ENCODE data around the gene ABCG4. TPM values are rescaled to one million over a fixed set of nuclear protein-coding genes. Genes with fewer than 3 reads are reported as not detected.
"Not testable (repeated sequence)": the region's sequence is repeated elsewhere in the genome, so short reads cannot be mapped to it uniquely, and the experiment has no call there.

Gene ABCG4
- polyA plus RNA-seq, 1 donor from 2014 or later = 1.5 TPM

DNA sequence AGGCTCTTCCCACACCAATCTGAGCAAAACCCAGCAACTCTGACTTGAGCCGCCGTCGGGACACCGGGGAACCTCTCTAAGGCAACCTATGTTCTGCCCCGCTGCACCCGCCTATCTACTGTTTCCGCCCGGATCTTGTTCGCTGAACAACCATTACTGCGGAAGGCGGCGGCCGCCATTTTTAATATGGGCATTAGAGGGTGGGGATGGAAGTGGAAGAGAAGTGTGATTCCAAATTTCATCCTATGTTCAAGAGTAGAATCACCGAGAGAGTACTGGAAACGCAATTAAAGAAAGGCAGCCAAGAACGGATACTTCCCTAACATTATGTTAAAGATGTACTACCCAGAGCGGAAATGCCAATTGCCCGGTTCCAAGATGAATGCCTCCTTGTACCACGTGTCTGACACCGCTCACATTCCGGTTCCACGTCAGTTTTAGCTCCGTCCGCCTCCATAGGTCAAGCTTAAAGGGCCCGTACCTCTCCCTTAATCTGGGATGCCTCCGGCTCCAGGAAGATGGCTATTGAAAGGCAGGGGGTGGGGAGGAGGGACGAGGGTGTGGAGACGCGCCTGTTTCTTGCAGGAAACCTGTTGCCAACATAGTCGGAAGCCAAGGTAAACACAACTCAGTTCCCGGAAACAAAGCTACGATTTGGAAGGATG, 47.0 kb upstream of the ABCG4 start, which contains the start of gene DPAGT1:
DPAGT1 (minus strand) TSS at position 95 of the 665 bp plus-strand sequence. CDS start 198 bp downstream, outside the sequence.
- H4K20me1 ChIP-seq (ENCODE audit: insufficient read depth) = no peaks in the 10 kb centered on the region
- peak within 1 kb of the TSS; percentile 88 for H3K4me2 ChIP-seq (ENCODE audit: low read length)
- H3K4me3 ChIP-seq (ENCODE audit: low read length) = peak within 1 kb of the TSS; percentile 82
- no peaks in the 10 kb centered on the region for H3K36me3 ChIP-seq (ENCODE audit: insufficient read depth, low read length)
- TF ChIP-seq, protein P1, sequence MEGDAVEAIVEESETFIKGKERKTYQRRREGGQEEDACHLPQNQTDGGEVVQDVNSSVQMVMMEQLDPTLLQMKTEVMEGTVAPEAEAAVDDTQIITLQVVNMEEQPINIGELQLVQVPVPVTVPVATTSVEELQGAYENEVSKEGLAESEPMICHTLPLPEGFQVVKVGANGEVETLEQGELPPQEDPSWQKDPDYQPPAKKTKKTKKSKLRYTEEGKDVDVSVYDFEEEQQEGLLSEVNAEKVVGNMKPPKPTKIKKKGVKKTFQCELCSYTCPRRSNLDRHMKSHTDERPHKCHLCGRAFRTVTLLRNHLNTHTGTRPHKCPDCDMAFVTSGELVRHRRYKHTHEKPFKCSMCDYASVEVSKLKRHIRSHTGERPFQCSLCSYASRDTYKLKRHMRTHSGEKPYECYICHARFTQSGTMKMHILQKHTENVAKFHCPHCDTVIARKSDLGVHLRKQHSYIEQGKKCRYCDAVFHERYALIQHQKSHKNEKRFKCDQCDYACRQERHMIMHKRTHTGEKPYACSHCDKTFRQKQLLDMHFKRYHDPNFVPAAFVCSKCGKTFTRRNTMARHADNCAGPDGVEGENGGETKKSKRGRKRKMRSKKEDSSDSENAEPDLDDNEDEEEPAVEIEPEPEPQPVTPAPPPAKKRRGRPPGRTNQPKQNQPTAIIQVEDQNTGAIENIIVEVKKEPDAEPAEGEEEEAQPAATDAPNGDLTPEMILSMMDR (IDR thresholded peaks at IDR 0.05; ENCODE audit: poor library complexity, severe bottlenecking) = no peak
- TF ChIP-seq TAF1 (IDR thresholded peaks at IDR 0.05; ENCODE audit: low read depth) (peak; percentile 55), EP300 (conservative IDR thresholded peaks at IDR 0.05; ENCODE audit: poor library complexity, severe bottlenecking) (peak; percentile 53), MXI1 (conservative IDR thresholded peaks at IDR 0.05; ENCODE audit: poor library complexity, severe bottlenecking) (peak; percentile 97), POLR2AphosphoS5 (IDR thresholded peaks at IDR 0.05) (peak; percentile 26), EZH2 (IDR thresholded peaks at IDR 0.05; ENCODE audit: borderline replicate concordance, insufficient read depth, low read length, poor library complexity, severe bottlenecking) (no peak)
- TF ChIP-seq, protein P2, sequence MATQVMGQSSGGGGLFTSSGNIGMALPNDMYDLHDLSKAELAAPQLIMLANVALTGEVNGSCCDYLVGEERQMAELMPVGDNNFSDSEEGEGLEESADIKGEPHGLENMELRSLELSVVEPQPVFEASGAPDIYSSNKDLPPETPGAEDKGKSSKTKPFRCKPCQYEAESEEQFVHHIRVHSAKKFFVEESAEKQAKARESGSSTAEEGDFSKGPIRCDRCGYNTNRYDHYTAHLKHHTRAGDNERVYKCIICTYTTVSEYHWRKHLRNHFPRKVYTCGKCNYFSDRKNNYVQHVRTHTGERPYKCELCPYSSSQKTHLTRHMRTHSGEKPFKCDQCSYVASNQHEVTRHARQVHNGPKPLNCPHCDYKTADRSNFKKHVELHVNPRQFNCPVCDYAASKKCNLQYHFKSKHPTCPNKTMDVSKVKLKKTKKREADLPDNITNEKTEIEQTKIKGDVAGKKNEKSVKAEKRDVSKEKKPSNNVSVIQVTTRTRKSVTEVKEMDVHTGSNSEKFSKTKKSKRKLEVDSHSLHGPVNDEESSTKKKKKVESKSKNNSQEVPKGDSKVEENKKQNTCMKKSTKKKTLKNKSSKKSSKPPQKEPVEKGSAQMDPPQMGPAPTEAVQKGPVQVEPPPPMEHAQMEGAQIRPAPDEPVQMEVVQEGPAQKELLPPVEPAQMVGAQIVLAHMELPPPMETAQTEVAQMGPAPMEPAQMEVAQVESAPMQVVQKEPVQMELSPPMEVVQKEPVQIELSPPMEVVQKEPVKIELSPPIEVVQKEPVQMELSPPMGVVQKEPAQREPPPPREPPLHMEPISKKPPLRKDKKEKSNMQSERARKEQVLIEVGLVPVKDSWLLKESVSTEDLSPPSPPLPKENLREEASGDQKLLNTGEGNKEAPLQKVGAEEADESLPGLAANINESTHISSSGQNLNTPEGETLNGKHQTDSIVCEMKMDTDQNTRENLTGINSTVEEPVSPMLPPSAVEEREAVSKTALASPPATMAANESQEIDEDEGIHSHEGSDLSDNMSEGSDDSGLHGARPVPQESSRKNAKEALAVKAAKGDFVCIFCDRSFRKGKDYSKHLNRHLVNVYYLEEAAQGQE (IDR thresholded peaks at IDR 0.05; ENCODE audit: borderline replicate concordance) = peak; percentile 24
- H3K27me3 ChIP-seq (ENCODE audit: insufficient read depth, low read depth, low read length) = no peaks in the 10 kb centered on the region
- H3K27ac ChIP-seq (ENCODE audit: low read length) = peak within 1 kb of the TSS; percentile 90
- H2AFZ ChIP-seq (ENCODE audit: low read depth, low read length) = peak within 1 kb of the TSS; percentile 77
- no peaks in the 10 kb centered on the region for H3K79me2 ChIP-seq (replicated peaks; ENCODE audit: insufficient read depth, low read length)
- no peaks in the 10 kb centered on the region for H3F3A ChIP-seq (ENCODE audit: insufficient read depth, low read length, poor library complexity, severe bottlenecking)
- no peaks in the 10 kb centered on the region for H3K9me2 ChIP-seq (ENCODE audit: insufficient read depth, low read length)
- H3K9me3 ChIP-seq (ENCODE audit: low read length) = no peaks in the 10 kb centered on the region
- peak within 1 kb of the TSS; percentile 75 for H3K9ac ChIP-seq (ENCODE audit: low read length)

DNA sequence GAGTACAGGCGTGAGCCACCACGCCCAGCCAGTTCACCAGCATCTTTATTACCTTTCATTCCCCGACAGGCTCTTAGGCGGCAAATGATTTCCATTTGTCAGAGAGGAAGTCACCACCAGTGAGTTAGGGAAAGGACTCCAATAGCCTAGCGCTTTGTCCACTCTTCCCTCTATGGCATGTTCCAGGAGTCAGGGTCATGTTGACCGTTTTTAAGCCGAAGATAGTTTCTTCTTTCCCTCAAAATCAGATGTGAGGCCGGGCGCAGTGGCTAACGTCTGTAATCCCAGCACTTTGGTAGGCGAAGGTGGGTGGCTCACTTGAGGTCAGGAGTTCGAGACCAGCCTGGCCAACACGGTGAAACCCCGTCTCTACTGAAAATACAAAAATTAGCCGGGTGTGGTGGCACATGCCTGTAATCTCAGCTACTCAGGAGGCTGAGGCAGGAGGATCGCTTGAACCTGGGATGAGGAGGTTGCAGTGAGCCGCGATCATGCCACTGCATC, 45.6 kb upstream of the ABCG4 start:
- not testable (repeated sequence) for H3K27me3 ChIP-seq (ENCODE audit: insufficient read depth, low read depth, low read length); H3K4me2 ChIP-seq (ENCODE audit: low read length); H3K79me2 ChIP-seq (replicated peaks; ENCODE audit: insufficient read depth, low read length); H2AFZ ChIP-seq (ENCODE audit: low read depth, low read length); H4K20me1 ChIP-seq (ENCODE audit: insufficient read depth); H3K9me3 ChIP-seq (ENCODE audit: low read length); H3K9me2 ChIP-seq (ENCODE audit: insufficient read depth, low read length); H3F3A ChIP-seq (ENCODE audit: insufficient read depth, low read length, poor library complexity, severe bottlenecking); H3K36me3 ChIP-seq (ENCODE audit: insufficient read depth, low read length)
- H3K27ac ChIP-seq (ENCODE audit: low read length) = peak overlapping the region; percentile 90
- peak overlapping the region; percentile 82 for H3K4me3 ChIP-seq (ENCODE audit: low read length)
- peak overlapping the region; percentile 75 for H3K9ac ChIP-seq (ENCODE audit: low read length)

DNA sequence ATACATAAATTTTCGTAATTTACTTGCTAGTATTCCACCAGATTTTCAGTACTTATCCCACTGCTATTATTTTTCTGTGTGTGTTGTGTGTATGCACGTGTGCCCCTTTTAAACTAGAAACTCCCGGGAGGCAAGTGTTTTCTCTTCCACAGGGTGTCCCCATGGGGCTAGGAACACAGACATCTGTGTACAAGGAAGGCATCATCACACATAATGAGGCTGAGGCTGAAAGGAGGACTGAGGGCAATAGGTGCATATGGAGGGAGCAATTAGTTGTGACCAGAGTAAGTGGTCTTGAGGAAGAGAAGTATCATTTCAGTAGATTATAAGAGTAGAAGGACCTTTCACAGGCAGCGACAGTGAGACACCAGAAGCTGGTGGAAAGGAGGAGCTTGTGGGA, 45.1 kb upstream of the ABCG4 start:
- no peak for TF ChIP-seq MXI1 (conservative IDR thresholded peaks at IDR 0.05; ENCODE audit: poor library complexity, severe bottlenecking)
- TF ChIP-seq TAF1 (IDR thresholded peaks at IDR 0.05; ENCODE audit: low read depth) = no peak
- TF ChIP-seq, protein P1 (IDR thresholded peaks at IDR 0.05; ENCODE audit: poor library complexity, severe bottlenecking) = no peak
- no peak for TF ChIP-seq EP300 (conservative IDR thresholded peaks at IDR 0.05; ENCODE audit: poor library complexity, severe bottlenecking)
- TF ChIP-seq, protein P2 (IDR thresholded peaks at IDR 0.05; ENCODE audit: borderline replicate concordance) = no peak
- no peak for TF ChIP-seq SMC3 (conservative IDR thresholded peaks at IDR 0.05; ENCODE audit: poor library complexity)
- TF ChIP-seq RAD21 (conservative IDR thresholded peaks at IDR 0.05) = no peak
- TF ChIP-seq POLR2AphosphoS5 (IDR thresholded peaks at IDR 0.05) = no peak
- TF ChIP-seq EZH2 (IDR thresholded peaks at IDR 0.05; ENCODE audit: borderline replicate concordance, insufficient read depth, low read length, poor library complexity, severe bottlenecking) = no peak
- H3F3A ChIP-seq (ENCODE audit: insufficient read depth, low read length, poor library complexity, severe bottlenecking) = no peaks in the 10 kb centered on the region
- no peak overlapping the region for H3K4me3 ChIP-seq (ENCODE audit: low read length)
- no peaks in the 10 kb centered on the region for H3K9me2 ChIP-seq (ENCODE audit: insufficient read depth, low read length)
- H3K4me2 ChIP-seq (ENCODE audit: low read length) = no peak overlapping the region
- no peaks in the 10 kb centered on the region for H3K27me3 ChIP-seq (ENCODE audit: insufficient read depth, low read depth, low read length)
- no peak overlapping the region for H2AFZ ChIP-seq (ENCODE audit: low read depth, low read length)
- no peaks in the 10 kb centered on the region for H3K36me3 ChIP-seq (ENCODE audit: insufficient read depth, low read length)
- no peaks in the 10 kb centered on the region for H3K9me3 ChIP-seq (ENCODE audit: low read length)
- no peak overlapping the region for H3K27ac ChIP-seq (ENCODE audit: low read length)
- no peaks in the 10 kb centered on the region for H4K20me1 ChIP-seq (ENCODE audit: insufficient read depth)
- no peaks in the 10 kb centered on the region for H3K79me2 ChIP-seq (replicated peaks; ENCODE audit: insufficient read depth, low read length)
- no peak overlapping the region for H3K9ac ChIP-seq (ENCODE audit: low read length)

All from neural cell (in vitro differentiated cells).